ENCODE results near the gene SIGLEC12. TPM values are rescaled to one million over a fixed set of nuclear protein-coding genes. Genes with fewer than 3 reads are reported as not detected.

Gene SIGLEC12
- total and polyA plus RNA-seq, 9 of the 15 experiments (the other 6 are each of a cell fraction or from before 2014, with no cell fraction given), result 0.08 to 1.3 (median 0.54) TPM

GRCh38 chr19:51541458-51542357 lies 40.1 kb upstream of the SIGLEC12 start:
- intact Hi-C loops (cut with micrococcal nuclease), result no loop called here
- H4K20me1 ChIP-seq (replicated peaks; ENCODE audit: control insufficient read depth, insufficient read depth, low read length), result no peaks in the 10 kb centered on the region
- peak; percentile 55 for FAIRE-seq
- H3K4me3 ChIP-seq, result peak overlapping the region; percentile 12; the same call in 1 of the 2 replicates
- no TSS peak for BruUV-seq (replicated peaks)
- ChIA-PET POLR2A (interaction anchor here (0.5 to 1.2 kb wide), 3 partner anchors 10 to 349 kb away, joined by 3 to 5 read pairs (median 3); no protein-coding TSS in a partner anchor), CTCF (ENCODE audit: low intra/inter-chr PET ratio) (no interaction called here)
- peak overlapping the region; percentile 60 to 87 for H3K9ac ChIP-seq (ENCODE audit: insufficient read depth in 1 of 2, low read depth in 2 of 2, low read length in 2 of 2)
- 10% methylated on average over 10 of the region's 10 CpGs for WGBS (ENCODE audit: insufficient coverage, low coverage, missing lambda C conversion rate)
- ATAC-seq, result peak; percentile 70
- H3K4me1 ChIP-seq (replicated peaks in 1 of 2; ENCODE audit: control insufficient read depth in 2 of 2, insufficient read depth in 2 of 2, low read length in 2 of 2), result peaks cover 50 to 51% of the 10 kb centered on the region in 2 experiments
- peak overlapping the region; percentile 92 for H2AFZ ChIP-seq (ENCODE audit: low read depth, low read length)
- peak in 2 of 4 experiments; percentile 41 to 59 for DNase-seq (ENCODE audit: extremely low read depth in 1 of 4, low spot score in 3 of 4)
- no peaks in the 10 kb centered on the region for H3K9me1 ChIP-seq (ENCODE audit: control insufficient read depth, insufficient read depth, low read length)
- H3K36me3 ChIP-seq (ENCODE audit: control insufficient read depth, insufficient read depth, low read length), result no peaks in the 10 kb centered on the region
- no peaks in the 10 kb centered on the region; a peak in 1 of 5 replicates for H3K27me3 ChIP-seq (ENCODE audit: control insufficient read depth in 2 of 2, insufficient read depth in 2 of 2, low read length in 2 of 2)
- H3K4me2 ChIP-seq (ENCODE audit: insufficient read depth, low read length), result peak overlapping the region; percentile 74
- H3K27ac ChIP-seq (ENCODE audit: extremely low read depth, low read depth, low read length), result peak overlapping the region; percentile 74
- H3K9me3 ChIP-seq (replicated peaks; ENCODE audit: control insufficient read depth, insufficient read depth, low read depth, low read length), result no peaks in the 10 kb centered on the region; the same call in 1 of the 2 replicates
- in situ Hi-C loops (cut with MboI), result no loop called here
- peaks cover 30% of the 10 kb centered on the region for H3K79me2 ChIP-seq (ENCODE audit: control insufficient read depth, insufficient read depth, low read length)
- TF ChIP-seq CEBPG (CRISPR knock-in tag; IDR thresholded peaks at IDR 0.05) (no peak), CEBPG (tag; conservative IDR thresholded peaks at IDR 0.05 in 1 of 2, IDR thresholded peaks at IDR 0.05 in 1 of 2) (no peak), ZNF444 (CRISPR knock-in tag; IDR thresholded peaks at IDR 0.05) (no peak), E2F3 (CRISPR knock-in tag; IDR thresholded peaks at IDR 0.05) (no peak), HSF4 (CRISPR knock-in tag; IDR thresholded peaks at IDR 0.05; ENCODE audit: borderline replicate concordance) (no peak), TEAD4 (IDR thresholded peaks at IDR 0.05; ENCODE audit: low read length) (no peak), TEAD4 (CRISPR knock-in tag; IDR thresholded peaks at IDR 0.05; ENCODE audit: borderline replicate concordance) (no peak), HDGF (IDR thresholded peaks at IDR 0.05) (no peak), ZNF274 (IDR thresholded peaks at IDR 0.05; ENCODE audit: borderline replicate concordance, low read depth, low read length) (no peak), GATA2 (CRISPR knock-in tag; IDR thresholded peaks at IDR 0.05) (no peak), TAF7 (tag; IDR thresholded peaks at IDR 0.05) (0 out of 2 replicates have a peak, but pooled peaks have one; percentile 44), RREB1 (CRISPR knock-in tag; IDR thresholded peaks at IDR 0.05) (peak; percentile 57; the same call in 1 of the 2 replicates), SRF (CRISPR knock-in tag; IDR thresholded peaks at IDR 0.05) (peak in 1 of 2 experiments; percentile 59; a peak in 1 of 4 replicates), MCM5 (IDR thresholded peaks at IDR 0.05; ENCODE audit: low read depth) (no peak), PREB (CRISPR knock-in tag; IDR thresholded peaks at IDR 0.05) (no peak)

Measured in K562 (cell line).